Endothelial cell of umbilical vein (primary cell): ENCODE data around the gene PTPRD. TPM values are rescaled to one million over a fixed set of nuclear protein-coding genes. Genes with fewer than 3 reads are reported as not detected.

Experiments used
- BruUV-seq: library from RNA; stranded (reverse); fragments of 400-500 nt; replicated peaks from 2 replicates; lab custom pipeline; 2021; lab: Mats Ljungman, UMichigan
- CTCF ChIA-PET: fragments of 300-600, 350-600 bp; sonication (Branson Sonifier 250); formaldehyde crosslinking; loops from one replicate; lab custom pipeline; 2021; ENCODE audit warnings: antibody characterized with exemption, inconsistent platforms; lab: Charles Lee
- POLR2A ChIA-PET: fragments of 300-600, 350-600 bp; sonication (Branson Sonifier 250); formaldehyde crosslinking; loops from one replicate; lab custom pipeline; 2021; ENCODE audit warnings: antibody characterized with exemption, inconsistent platforms; lab: Charles Lee
- DNase-seq: peaks from one replicate; pipeline ENCODE4 v3.0.0-alpha.2; 2011; ENCODE audit warnings: low read depth, low spot score
- FAIRE-seq: peaks from 2 replicates; lab custom pipeline; 2011; peaks lifted over from hg19 to GRCh38; lab: Jason Lieb, UNC
- H2AFZ ChIP-seq: 2 replicates; pipeline ENCODE4 v1.6.0; 2012; ENCODE audit warnings: low read depth, low read length, control low read depth, inconsistent platforms
- H3K27ac ChIP-seq: 2 replicates; pipeline ENCODE4 v1.5.1; 2011; ENCODE audit warnings: low read depth, mild to moderate bottlenecking, control low read depth, low read length, moderate library complexity; ENCODE audit not compliant: insufficient read depth
- H3K27me3 ChIP-seq, 2 experiments: 2 replicates each; pipeline versions ENCODE4 v1.6.0 to v1.6.1; 2011; ENCODE audit warnings: low read length in 2 of 2, mixed read lengths in 1 of 2; ENCODE audit not compliant: control insufficient read depth in 2 of 2, insufficient read depth in 2 of 2
- H3K36me3 ChIP-seq, 2 experiments: 2 replicates in 1 of 2; 3 replicates in 1 of 2; pipeline ENCODE4 v1.5.1; 2011; ENCODE audit warnings: low read length in 2 of 2, mild to moderate bottlenecking in 1 of 2, moderate library complexity in 1 of 2; ENCODE audit not compliant: control insufficient read depth in 2 of 2, insufficient read depth in 2 of 2; ENCODE audit errors: extremely low read depth in 1 of 2
- H3K4me1 ChIP-seq: 3 replicates; pipeline ENCODE4 v1.5.1; 2011; ENCODE audit warnings: mild to moderate bottlenecking, low read length; ENCODE audit not compliant: control insufficient read depth, insufficient read depth; ENCODE audit errors: extremely low read depth
- H3K4me2 ChIP-seq: 2 replicates; pipeline ENCODE4 v1.6.1; 2011; ENCODE audit warnings: low read length, control low read depth, mixed read lengths; ENCODE audit not compliant: insufficient read depth
- H3K4me3 ChIP-seq, 3 experiments: fragments of 200-600 bp in 1 of 3; sonication (generic), shearing (Covaris generic) in 1 of 3; replicated peaks in 1 of 3; 2 replicates each; pipeline ENCODE4 v1.5.1; 2011 to 2016; ENCODE audit warnings: control low read depth in 3 of 3, low read length in 3 of 3, mild to moderate bottlenecking in 2 of 3, inconsistent platforms in 1 of 3, low read depth in 1 of 3, moderate library complexity in 1 of 3; ENCODE audit not compliant: insufficient read depth in 1 of 3
- H3K79me2 ChIP-seq: 2 replicates; pipeline ENCODE4 v1.6.0; 2012; ENCODE audit warnings: low read length, inconsistent platforms; ENCODE audit not compliant: control insufficient read depth, insufficient read depth
- H3K9ac ChIP-seq: replicated peaks from 2 replicates; pipeline ENCODE3; 2011; ENCODE audit warnings: low read length, control low read depth; ENCODE audit not compliant: insufficient read depth; ENCODE audit errors: extremely low read depth
- H3K9me1 ChIP-seq: replicated peaks from 3 replicates; pipeline ENCODE4 v1.6.0; 2011; ENCODE audit warnings: mild to moderate bottlenecking, low read length; ENCODE audit not compliant: control insufficient read depth, insufficient read depth; ENCODE audit errors: extremely low read depth
- H3K9me3 ChIP-seq: replicated peaks from 2 replicates; pipeline ENCODE4 v1.5.1; 2012; ENCODE audit warnings: low read length, inconsistent platforms; ENCODE audit not compliant: control insufficient read depth, insufficient read depth
- H4K20me1 ChIP-seq: replicated peaks from 2 replicates; pipeline ENCODE3; 2011; ENCODE audit warnings: mild to moderate bottlenecking, low read length; ENCODE audit not compliant: control insufficient read depth, insufficient read depth; ENCODE audit errors: extremely low read depth
- EZH2 ChIP-seq: IDR thresholded peaks from 2 replicates; pipeline ENCODE4 v1.6.1; 2012; ENCODE audit warnings: borderline replicate concordance, low read depth, mild to moderate bottlenecking, moderate library complexity, low read length, inconsistent platforms; ENCODE audit not compliant: severe bottlenecking
- FOS ChIP-seq: IDR thresholded peaks from 2 replicates; pipeline ENCODE4 v1.6.1; 2011; ENCODE audit warnings: mild to moderate bottlenecking, low read length, moderate library complexity, borderline replicate concordance; ENCODE audit not compliant: insufficient read depth
- GATA2 ChIP-seq: IDR thresholded peaks from 2 replicates; pipeline ENCODE4 v1.7.0; 2011; ENCODE audit warnings: low read depth, mild to moderate bottlenecking, moderate library complexity, mixed read lengths, low read length; ENCODE audit not compliant: insufficient read length, insufficient read depth
- JUN ChIP-seq: IDR thresholded peaks from 2 replicates; pipeline ENCODE4 v1.6.1; 2011; ENCODE audit warnings: borderline replicate concordance, low read depth; ENCODE audit not compliant: insufficient read length, insufficient read depth
- MAX ChIP-seq: IDR thresholded peaks from 2 replicates; pipeline ENCODE4 v1.6.1; 2011; ENCODE audit not compliant: insufficient read depth, insufficient read length
- MYC ChIP-seq: IDR thresholded peaks from one replicate; pipeline ENCODE4 v1.6.1; 2011; ENCODE audit warnings: mild to moderate bottlenecking, low read depth, low read length
- POLR2A ChIP-seq: IDR thresholded peaks from 2 replicates; pipeline ENCODE4 v1.6.1; 2012; ENCODE audit warnings: low read depth, mild to moderate bottlenecking, control low read depth, low read length
- POLR2AphosphoS5 ChIP-seq: IDR thresholded peaks from 2 replicates; pipeline ENCODE4 v1.6.1; 2012; ENCODE audit warnings: low read depth, mild to moderate bottlenecking, control low read depth, low read length, moderate library complexity; ENCODE audit not compliant: insufficient read depth
- dilution Hi-C: fragments of 300-500 bp; cut with MboI; formaldehyde crosslinking; loops from one replicate; pipeline ENCODE4 v1.15.0; 2019; ENCODE audit warnings: low sequenced_read_pairs; ENCODE audit not compliant: extremely low pct_ligation_motif_present
- intact Hi-C: fragments of 100-400 bp; cut with micrococcal nuclease; formaldehyde crosslinking; loops from one replicate; pipeline ENCODE4 v1.10.0; 2022
- polyA plus RNA-seq, 4 experiments: library from polyadenylated mRNA; depleted of rRNA in 3 of 4; stranded (reverse) in 3 of 4; unstranded in 1 of 4; fragments of >200 nt; gene quantifications; 2 replicates each; pipeline versions ENCODE4 v1.2.1 to v1.2.3, GENCODE V29; 2011 to 2012; ENCODE audit warnings: missing spikeins in 1 of 4
- total RNA-seq: library from RNA; stranded (reverse); gene quantifications from 2 replicates; pipeline ENCODE4 v1.2.3, GENCODE V29; 2021
- TF ChIP-seq, protein P1 (sequence below), 2 donors: IDR thresholded peaks; 1 replicate in 1 of 2; 2 replicates in 1 of 2; pipeline ENCODE4 v1.5.1; 2011; ENCODE audit warnings: low read length in 2 of 2, mild to moderate bottlenecking in 2 of 2, moderate library complexity in 2 of 2, control low read depth in 1 of 2, inconsistent platforms in 1 of 2, low read depth in 1 of 2; ENCODE audit not compliant: insufficient read depth in 1 of 2; ENCODE audit errors: extremely low read depth in 1 of 2

Gene PTPRD
- total and polyA plus RNA-seq, 2 donors (not counting 3 experiments of a cell fraction or from before 2014, with no cell fraction given), result 5.5 to 5.7 TPM

GRCh38 chr9:8879284-8879683 lies 1733.5 kb downstream of the PTPRD start:
- TF ChIP-seq EZH2 (no peak), JUN (no peak), POLR2A (no peak), MAX (no peak), POLR2AphosphoS5 (no peak), FOS (no peak), GATA2 (no peak), MYC (no peak)
- TF ChIP-seq, protein P1, sequence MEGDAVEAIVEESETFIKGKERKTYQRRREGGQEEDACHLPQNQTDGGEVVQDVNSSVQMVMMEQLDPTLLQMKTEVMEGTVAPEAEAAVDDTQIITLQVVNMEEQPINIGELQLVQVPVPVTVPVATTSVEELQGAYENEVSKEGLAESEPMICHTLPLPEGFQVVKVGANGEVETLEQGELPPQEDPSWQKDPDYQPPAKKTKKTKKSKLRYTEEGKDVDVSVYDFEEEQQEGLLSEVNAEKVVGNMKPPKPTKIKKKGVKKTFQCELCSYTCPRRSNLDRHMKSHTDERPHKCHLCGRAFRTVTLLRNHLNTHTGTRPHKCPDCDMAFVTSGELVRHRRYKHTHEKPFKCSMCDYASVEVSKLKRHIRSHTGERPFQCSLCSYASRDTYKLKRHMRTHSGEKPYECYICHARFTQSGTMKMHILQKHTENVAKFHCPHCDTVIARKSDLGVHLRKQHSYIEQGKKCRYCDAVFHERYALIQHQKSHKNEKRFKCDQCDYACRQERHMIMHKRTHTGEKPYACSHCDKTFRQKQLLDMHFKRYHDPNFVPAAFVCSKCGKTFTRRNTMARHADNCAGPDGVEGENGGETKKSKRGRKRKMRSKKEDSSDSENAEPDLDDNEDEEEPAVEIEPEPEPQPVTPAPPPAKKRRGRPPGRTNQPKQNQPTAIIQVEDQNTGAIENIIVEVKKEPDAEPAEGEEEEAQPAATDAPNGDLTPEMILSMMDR (IDR thresholded peaks at IDR 0.05; ENCODE audit: extremely low read depth in 1 of 2, insufficient read depth in 1 of 2, low read depth in 1 of 2, low read length in 2 of 2), result no peak
- Histone ChIP-seq H3K4me1 (no peaks in the 10 kb centered on the region), H2AFZ (no peak overlapping the region), H3K9me1 (no peaks in the 10 kb centered on the region), H3K79me2 (no peaks in the 10 kb centered on the region), H3K4me3 (no peak overlapping the region), H3K36me3 (no peaks in the 10 kb centered on the region), H3K27me3 (no peaks in the 10 kb centered on the region), H3K4me2 (no peak overlapping the region), H3K9ac (no peak overlapping the region), H3K27ac (no peak overlapping the region), H3K9me3 (no peaks in the 10 kb centered on the region), H4K20me1 (no peaks in the 10 kb centered on the region)
- CTCF ChIA-PET, result interaction anchor here (0.9 kb wide), 1 partner anchor 17 kb away, joined by 3 read pairs; no protein-coding TSS in a partner anchor
- DNase-seq (no peak), FAIRE-seq (no peak)
- dilution Hi-C loops (no loop called here), intact Hi-C loops (no loop called here)
- POLR2A ChIA-PET, result no interaction called here
- no TSS peak for BruUV-seq
